ENCODE data around the gene FAM219B. TPM values are rescaled to one million over a fixed set of nuclear protein-coding genes. Genes with fewer than 3 reads are reported as not detected.

The FAM219B gene
- total RNA-seq, 1 donor, result 41.5 TPM

DNA sequence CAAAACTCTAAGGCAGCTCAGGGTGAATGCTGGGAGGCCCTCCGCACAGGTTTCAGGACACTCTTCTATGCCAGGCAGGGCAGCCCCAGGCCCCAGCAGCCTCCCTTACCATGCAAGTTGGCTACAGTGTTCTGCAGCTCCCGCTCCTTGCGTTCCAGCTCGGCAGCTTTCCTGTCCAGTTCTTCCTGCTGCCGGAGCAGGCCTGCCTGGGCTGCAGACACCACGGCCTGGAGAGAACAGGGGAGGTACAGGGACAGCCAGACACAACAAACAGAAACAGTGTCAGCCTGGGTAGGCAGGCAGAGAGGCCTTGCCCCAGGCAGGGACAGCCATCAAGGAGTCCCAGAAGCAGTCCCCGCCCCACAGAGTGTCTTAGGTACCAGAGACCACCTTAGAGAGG is 54.7 kb downstream of the FAM219B start:
- TF ChIP-seq, protein P1, sequence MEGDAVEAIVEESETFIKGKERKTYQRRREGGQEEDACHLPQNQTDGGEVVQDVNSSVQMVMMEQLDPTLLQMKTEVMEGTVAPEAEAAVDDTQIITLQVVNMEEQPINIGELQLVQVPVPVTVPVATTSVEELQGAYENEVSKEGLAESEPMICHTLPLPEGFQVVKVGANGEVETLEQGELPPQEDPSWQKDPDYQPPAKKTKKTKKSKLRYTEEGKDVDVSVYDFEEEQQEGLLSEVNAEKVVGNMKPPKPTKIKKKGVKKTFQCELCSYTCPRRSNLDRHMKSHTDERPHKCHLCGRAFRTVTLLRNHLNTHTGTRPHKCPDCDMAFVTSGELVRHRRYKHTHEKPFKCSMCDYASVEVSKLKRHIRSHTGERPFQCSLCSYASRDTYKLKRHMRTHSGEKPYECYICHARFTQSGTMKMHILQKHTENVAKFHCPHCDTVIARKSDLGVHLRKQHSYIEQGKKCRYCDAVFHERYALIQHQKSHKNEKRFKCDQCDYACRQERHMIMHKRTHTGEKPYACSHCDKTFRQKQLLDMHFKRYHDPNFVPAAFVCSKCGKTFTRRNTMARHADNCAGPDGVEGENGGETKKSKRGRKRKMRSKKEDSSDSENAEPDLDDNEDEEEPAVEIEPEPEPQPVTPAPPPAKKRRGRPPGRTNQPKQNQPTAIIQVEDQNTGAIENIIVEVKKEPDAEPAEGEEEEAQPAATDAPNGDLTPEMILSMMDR (IDR thresholded peaks at IDR 0.05; ENCODE audit: insufficient read depth, low read depth, low read length), result no peak
- DNase-seq (ENCODE audit: low read depth), result no peak
- no peak overlapping the region for H3K4me3 ChIP-seq (ENCODE audit: low read depth, low read length)

DNA sequence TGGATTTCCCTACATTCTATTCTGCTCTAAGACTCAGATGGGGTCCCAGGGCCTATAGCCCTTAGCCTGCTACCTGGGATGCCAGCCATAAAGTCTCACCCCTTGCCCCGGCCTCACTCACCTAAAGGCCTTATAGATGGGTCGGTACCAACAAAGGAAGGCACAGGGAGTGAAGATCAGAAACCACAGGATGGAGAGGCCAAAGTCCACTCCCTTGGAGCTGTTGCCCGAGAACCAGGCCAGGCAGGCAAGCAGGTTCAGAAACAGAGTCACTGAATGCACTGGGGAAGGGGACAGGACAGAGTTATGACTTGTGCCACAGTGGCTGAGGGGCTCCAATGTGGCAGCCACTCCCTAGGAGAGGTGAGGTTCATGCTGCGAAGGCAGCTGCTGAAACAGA is 56.3 kb downstream of the FAM219B start:
- TF ChIP-seq, protein P1 (IDR thresholded peaks at IDR 0.05; ENCODE audit: insufficient read depth, low read depth, low read length), result no peak
- H3K4me3 ChIP-seq (ENCODE audit: low read depth, low read length), result no peak overlapping the region
- DNase-seq (ENCODE audit: low read depth), result no peak

Other genes starting within 250 kb of the FAM219B start
- gene EDC3, start 210.8 kb downstream of the FAM219B start, total RNA-seq, result 9.7 and 11.7 TPM in 2 replicates
- not detected in 2 replicates for gene CYP1A1, start 181.3 kb downstream of the FAM219B start, total RNA-seq
- not detected in 2 replicates for gene CYP1A2, start 158.0 kb downstream of the FAM219B start, total RNA-seq
- 32.2 and 33.2 TPM in 2 replicates for gene CSK, start 124.8 kb downstream of the FAM219B start, total RNA-seq
- not detected in 2 replicates for gene LMAN1L, start 94.0 kb downstream of the FAM219B start, total RNA-seq
- gene CPLX3, start 80.2 kb downstream of the FAM219B start, total RNA-seq, result not detected in 2 replicates
- 15.5 and 17.3 TPM in 2 replicates for gene ULK3, start 63.7 kb downstream of the FAM219B start, total RNA-seq
- 25.1 and 33.7 TPM in 2 replicates for gene SCAMP2, start 33.5 kb downstream of the FAM219B start, total RNA-seq
- 38.0 and 41.5 TPM in 2 replicates for gene MPI, start 16.8 kb downstream of the FAM219B start, total RNA-seq
- 33.7 and 47.4 TPM in 2 replicates for gene COX5A, start 31.2 kb upstream of the FAM219B start, total RNA-seq
- 2.6 and 11.0 TPM in 2 replicates for gene RPP25, start 49.9 kb upstream of the FAM219B start, total RNA-seq
- 0.43 and 1.6 TPM in 2 replicates for gene SCAMP5, start 88.7 kb upstream of the FAM219B start, total RNA-seq
- gene PPCDC, start 116.7 kb upstream of the FAM219B start, total RNA-seq, result 7.4 and 7.8 TPM in 2 replicates